ENCODE data around the gene ADAMTSL3.

- TF ChIP-seq, protein P1, sequence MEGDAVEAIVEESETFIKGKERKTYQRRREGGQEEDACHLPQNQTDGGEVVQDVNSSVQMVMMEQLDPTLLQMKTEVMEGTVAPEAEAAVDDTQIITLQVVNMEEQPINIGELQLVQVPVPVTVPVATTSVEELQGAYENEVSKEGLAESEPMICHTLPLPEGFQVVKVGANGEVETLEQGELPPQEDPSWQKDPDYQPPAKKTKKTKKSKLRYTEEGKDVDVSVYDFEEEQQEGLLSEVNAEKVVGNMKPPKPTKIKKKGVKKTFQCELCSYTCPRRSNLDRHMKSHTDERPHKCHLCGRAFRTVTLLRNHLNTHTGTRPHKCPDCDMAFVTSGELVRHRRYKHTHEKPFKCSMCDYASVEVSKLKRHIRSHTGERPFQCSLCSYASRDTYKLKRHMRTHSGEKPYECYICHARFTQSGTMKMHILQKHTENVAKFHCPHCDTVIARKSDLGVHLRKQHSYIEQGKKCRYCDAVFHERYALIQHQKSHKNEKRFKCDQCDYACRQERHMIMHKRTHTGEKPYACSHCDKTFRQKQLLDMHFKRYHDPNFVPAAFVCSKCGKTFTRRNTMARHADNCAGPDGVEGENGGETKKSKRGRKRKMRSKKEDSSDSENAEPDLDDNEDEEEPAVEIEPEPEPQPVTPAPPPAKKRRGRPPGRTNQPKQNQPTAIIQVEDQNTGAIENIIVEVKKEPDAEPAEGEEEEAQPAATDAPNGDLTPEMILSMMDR (IDR thresholded peaks at IDR 0.05), result no peak
- no peak for TF ChIP-seq POLR2A (IDR thresholded peaks at IDR 0.05)
- no peak for TF ChIP-seq POLR2AphosphoS5 (IDR thresholded peaks at IDR 0.05)
Measured at GRCh38 chr15:83838763-83839162, 184.8 kb downstream of the ADAMTSL3 start.

Measured in suprapubic skin (tissue), 4 donors.